ENCODE results near the gene BPGM. TPM values are rescaled to one million over a fixed set of nuclear protein-coding genes. Genes with fewer than 3 reads are reported as not detected.

BPGM gene
- total RNA-seq, 1 experiment from 2014 or later, result 17.5 TPM

DNA sequence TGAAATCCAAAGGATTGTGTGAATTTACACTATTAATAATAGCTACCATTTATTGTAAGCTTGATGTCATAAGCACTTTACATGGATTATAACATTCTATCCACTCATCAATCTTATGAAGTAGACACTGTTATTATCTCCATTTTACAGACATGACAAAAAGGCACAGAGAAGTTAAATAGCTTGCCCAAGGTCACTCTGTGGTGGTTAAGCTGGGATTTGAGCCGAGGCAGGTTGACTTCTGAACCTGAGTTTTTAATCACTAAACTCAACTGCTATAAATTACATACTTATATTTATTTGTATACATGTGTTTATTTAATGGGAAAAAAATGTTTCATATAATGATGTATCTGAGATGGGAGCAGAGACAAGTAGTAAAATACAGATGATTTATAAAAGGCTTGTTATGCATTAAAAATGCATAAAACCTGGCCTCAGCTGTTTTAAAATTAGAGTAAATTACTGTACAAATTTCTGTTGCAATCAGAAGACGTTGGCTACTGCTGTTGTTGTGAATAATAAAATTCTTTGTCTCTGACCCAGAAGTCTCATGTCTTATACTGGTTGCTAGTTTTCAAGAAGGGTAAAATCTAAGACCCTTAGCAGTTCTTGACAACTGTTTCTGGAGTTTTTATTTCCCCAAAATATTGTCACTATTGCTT lies 71.7 kb downstream of the BPGM start:
- no peak for DNase-seq (ENCODE audit: low spot score)

DNA sequence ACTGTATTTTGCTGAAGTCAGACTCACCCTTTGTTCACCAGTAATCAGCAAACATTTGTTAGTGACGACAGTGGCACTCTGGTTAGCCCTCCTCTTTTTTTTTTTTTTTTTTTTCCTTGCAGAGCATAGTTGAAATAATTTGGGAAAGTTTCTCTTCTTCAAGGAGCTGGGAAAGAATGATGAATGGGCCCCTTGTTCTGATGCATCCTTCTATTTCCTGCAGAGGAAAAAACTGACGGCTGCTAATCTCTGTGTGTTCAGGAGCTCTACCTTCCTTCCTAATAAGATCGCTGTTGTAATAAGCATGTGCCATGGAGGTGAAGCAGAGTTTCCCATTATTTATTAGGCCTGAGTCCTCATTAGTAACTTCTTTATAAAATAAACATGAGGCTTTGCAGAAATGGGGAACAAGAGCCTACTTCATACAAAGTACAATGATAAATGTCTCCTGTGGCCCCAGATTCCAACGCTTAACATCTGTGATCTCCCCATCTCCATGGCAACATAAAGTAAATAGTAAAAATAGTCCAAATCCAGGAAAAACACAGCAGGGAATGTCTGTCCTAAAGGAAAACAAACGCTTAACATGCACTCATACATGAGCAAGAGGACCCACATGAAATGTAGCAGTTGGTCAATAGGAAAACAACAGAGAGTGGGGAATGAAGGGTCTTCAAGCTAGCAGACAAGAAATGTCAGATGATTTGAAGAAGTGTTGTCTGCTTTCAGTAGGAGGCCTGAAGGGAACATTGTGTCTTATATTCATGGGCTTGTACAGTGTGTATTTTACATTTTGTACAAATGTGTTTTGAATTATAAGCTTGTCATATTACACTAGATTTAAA lies 73.7 kb downstream of the BPGM start:
- no peak for DNase-seq (ENCODE audit: low spot score)

DNA sequence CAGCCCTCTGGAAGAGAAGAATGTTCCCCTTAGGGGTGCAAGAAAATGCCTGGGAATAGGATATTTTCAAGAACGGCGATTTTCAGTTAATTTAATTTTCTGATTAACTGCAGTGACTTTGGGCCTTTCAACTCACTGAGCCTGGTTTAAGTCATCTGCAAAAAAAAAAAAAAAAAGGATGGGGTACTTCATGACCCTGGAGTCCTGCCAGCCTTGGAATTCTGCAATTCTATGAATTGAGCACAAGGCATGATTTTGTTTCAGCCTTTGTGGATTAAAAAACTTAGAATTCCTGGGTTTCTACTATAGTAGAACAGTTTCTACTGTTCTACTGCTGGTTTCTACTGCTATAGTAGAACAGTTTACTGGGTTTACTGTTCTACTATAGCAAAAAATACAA lies 74.5 kb downstream of the BPGM start:
- no peak for DNase-seq (ENCODE audit: low spot score)

DNA sequence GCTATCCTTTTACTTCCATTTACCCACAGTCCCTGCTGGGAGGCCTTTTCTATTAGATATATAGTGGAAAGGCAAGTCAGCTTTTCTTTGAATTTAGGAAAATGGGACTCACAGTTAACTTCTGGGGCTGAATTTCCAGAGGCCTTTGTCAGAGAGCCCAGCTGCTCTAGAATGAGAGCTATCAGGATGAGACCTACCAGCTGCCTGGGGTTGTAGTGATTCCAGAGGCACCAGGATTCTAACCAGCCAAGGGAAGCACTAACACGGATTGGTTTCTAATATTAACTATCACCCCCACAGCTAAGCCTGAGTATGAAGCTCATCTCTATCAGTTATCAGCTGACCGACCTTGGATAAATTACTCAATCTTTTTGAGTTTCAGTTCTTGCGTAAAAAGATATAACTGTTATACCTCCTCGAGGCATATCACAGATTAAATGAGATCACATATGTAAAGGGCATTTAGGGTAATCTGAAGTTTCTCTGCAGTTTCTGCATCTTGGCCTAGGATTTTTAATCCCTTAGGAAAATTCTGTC lies 76.2 kb downstream of the BPGM start:
- no peak for DNase-seq (ENCODE audit: low spot score)

DNA sequence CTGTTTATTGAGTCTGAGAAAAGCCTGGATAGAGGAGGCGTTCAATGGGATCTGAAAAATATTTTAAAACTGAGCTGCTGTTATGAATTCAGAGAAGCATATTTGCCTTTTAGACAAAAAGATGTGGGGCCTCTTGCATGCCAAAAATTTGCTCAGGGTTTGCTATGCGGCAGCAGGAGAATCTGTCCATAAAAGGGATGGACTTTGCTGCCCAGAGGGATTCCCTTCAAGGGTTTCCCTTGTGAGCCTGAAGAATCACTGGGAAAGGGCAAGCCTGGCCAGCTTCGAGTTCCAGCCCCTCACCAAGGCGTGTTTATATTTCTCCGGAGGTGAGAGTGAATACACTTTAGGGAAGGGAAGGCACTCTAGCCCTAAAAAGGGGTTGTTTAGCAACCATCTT lies 77.2 kb downstream of the BPGM start:
- no peak for DNase-seq (ENCODE audit: low spot score)

DNA sequence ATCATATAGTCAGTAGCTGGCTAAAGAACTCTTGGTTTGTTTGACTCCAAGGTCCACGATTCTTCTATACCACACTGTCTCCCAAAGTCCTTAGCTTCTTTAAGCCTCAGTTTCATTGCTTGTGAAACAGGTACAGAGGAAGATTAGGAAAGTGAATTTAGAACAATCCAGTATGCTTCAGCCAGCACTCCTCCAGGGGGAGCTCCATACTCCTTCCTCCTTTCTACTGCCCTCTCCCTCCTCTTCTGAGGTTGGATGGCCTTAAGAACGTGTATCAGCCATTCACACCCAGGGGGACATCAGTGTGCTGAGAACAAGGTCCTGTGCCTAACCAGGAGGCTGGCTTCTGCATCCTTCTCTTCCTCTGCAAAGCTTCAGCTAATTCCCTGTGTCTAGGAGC lies 78.0 kb downstream of the BPGM start:
- DNase-seq (ENCODE audit: low spot score), result peak; percentile 39

DNA sequence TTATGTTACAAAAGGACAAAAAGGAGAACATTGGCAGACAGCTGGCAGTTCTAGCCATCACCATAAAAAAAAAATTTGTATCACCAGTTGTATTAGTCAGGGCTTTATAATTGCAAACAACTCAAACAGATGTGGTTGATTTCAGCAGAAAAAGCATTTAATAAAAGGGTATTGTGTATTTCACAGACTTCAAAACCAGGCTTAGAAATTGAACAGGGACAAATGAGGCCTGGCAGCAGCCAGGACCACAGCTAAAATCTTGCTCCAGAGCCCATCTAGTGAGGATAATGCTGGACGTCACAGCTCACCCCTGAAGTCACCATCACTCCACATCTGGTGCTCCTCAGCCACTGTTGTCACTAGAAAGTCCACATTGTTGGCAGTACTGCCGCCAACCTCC lies 79.9 kb downstream of the BPGM start:
- DNase-seq (ENCODE audit: low spot score), result no peak

DNA sequence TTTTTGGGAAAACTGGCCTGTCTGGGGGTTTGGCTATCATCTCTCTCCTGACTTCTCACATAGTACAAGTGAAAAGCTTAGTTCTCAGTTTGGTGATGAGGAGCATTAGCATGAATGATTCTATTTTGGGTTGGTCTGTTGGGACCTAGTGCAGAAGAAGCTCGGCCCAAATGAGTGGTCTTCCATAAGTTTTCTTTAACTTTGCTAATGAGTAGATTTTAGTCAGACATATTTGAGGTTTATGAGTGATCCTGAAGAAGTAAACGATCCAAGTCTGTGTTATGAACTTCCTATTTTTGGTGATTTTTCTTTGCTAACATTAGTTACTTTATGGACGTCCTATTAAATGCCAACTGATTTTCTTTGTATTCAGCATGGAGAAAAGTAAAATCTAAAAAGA lies 81.1 kb downstream of the BPGM start:
- no peak for DNase-seq (ENCODE audit: low spot score)

Other genes with a start within 250 kb of the BPGM start
- gene AKR1B1, start 187.8 kb upstream of the BPGM start, total RNA-seq (2014; rRNA removed; shearing (Covaris generic)), result 83.9 and 97.8 TPM in 2 replicates
- gene AKR1B10, start 119.3 kb upstream of the BPGM start, total RNA-seq (2014; rRNA removed; shearing (Covaris generic)), result 3.0 and 15.8 TPM in 2 replicates
- gene AKR1B15, start 97.7 kb upstream of the BPGM start, total RNA-seq (2014; rRNA removed; shearing (Covaris generic)), result not detected in 2 replicates
- gene CALD1, start 132.8 kb downstream of the BPGM start, total RNA-seq (2014; rRNA removed; shearing (Covaris generic)), result 83.9 and 99.8 TPM in 2 replicates

All from A172 (cell line).